GM19455 (cell line): Measurements from ENCODE around the gene INPP4B.
"Not testable (repeated sequence)": the region's sequence is repeated elsewhere in the genome, so short reads cannot be mapped to it uniquely, and the experiment has no call there.

Experiments
- ATAC-seq: cut with Tn5 transposase; IDR thresholded peaks from one replicate; pipeline ENCODE4 v1.9.1; 2021; ENCODE audit not compliant: unreplicated experiment

Gene INPP4B

DNA sequence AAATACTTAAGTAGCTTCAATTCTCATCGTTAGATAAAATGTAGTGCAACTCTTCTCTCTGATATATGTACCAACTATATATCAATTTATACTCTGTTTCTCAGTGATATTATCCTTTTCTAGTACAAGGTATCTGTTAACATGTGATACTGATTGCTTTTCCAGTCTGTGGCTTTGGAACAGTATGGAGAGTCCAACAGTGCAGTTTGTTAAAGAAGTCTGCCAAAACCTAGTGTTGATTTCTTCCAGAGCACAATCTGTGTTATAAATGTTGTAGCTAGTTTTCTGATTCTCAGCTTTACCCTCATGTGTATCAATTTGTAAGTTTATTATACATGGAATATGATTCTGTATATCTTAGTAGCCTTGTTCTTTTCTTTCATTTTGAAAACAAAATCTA, 744.7 kb downstream of the INPP4B start:
- ATAC-seq = no peak

DNA sequence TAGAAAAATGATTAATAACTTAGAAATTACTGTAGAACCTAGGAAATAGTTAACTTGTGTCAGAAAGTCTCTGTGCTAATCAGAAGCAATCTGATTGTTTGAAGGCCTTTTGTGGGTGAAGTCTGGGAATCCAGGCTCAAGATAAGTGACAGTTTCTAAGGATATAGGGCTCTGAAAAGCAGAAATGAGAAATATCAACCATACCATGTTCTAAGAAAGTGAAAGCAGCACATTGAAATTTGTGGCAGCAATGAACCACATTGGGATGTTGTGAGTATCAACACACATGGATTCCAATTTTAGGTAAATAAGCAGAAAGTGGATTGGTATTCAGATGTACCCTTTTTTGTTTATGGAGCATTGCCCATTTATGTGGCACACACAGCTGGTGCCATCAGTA, 745.2 kb downstream of the INPP4B start:
- no peak for ATAC-seq

GRCh38 chr4:142098900-142099545, 747.1 kb downstream of the INPP4B start:
- no peak for ATAC-seq

DNA sequence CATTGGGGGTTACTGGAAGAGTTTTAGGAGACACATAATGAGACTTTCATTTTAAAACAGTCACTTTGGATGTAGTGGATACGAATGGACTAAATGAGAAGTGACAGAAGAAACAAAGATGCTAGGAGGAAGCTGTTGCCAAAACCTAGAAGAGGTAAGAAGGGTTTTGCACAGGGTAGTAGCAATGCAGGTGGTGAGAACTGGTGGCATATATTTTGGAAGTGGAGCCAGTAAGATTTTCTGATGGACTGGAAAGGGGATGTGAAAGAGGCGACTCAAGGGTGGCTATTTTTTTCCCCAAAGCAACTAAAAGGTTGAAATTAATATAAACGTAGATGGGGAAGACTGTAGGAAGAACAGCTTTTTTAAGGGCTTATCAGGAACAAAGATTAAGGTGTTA, 747.7 kb downstream of the INPP4B start:
- no peak for ATAC-seq

DNA sequence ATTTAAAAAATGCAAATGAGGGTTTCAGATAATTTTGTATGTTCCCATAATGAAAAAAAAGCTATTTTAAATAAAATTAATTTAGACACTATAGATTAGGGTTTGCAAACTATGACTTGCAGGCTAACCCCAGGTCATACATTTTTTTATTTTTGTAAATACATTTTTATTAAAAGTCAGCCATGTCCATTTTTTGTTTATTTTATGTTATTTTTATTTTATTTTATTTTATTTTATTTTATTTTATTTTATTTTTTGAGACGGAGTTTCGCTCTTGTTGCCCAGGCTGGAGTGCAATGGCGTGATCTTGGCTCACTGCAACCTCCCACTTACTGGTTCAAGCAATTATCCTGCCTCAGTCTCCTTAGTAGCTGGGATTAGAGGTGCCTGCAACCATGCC, 749.1 kb downstream of the INPP4B start:
- no peak for ATAC-seq

- no peak for ATAC-seq
These were observed 750.1 kb downstream of the INPP4B start for GRCh38 chr4:142095886-142096605.

- no peak for ATAC-seq
These were observed 753.2 kb downstream of the INPP4B start for GRCh38 chr4:142092941-142093340.

GRCh38 chr4:142091691-142092182, 754.4 kb downstream of the INPP4B start:
- ATAC-seq = no peak

DNA sequence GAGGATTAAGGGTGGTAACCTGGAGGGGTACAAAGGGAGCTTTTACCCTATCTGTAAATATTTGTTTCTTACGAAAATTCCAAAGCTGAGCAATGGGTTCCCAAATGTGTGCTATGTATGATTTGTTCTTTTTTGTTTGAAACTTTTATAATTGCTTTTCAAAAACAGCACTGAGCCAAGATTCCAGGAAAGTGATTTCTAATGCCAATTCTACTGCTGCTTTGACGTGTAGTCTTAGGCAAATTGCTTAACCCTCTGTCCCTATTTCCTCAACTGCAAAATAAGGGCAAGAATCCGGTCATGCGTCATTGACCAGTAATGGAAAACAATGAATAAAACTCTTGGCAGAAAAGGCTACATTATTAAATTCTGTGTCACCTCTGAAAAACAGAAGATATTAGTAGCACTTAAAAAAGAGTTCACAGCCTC, 755.0 kb downstream of the INPP4B start:
- ATAC-seq = no peak

DNA sequence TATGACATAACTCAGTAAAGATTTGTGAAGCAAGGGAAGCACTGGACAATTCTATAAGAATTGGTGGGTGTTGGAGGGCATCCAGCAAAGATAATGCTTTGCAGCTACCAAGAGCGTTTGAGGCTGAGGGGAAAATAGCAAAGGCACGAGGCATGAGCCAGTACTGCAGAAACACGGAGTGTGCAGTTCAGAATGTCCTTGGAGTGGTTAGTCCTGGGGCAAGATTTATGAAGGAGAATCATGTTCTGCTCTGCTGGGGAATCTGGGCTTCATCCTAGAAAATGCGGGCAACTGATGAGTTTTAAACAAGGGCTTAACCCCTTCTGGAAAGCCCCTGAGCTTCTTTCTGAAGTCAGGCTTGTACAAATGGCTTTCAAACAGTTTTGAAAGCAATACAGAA, 757.2 kb downstream of the INPP4B start:
- ATAC-seq = no peak

- ATAC-seq = no peak
These were observed 760.4 kb downstream of the INPP4B start for GRCh38 chr4:142085513-142086292.

GRCh38 chr4:142083264-142083663, 762.8 kb downstream of the INPP4B start:
- ATAC-seq = no peak

- no peak for ATAC-seq
These were observed 765.1 kb downstream of the INPP4B start for GRCh38 chr4:142081025-142081424.

- no peak for ATAC-seq
These were observed 766.1 kb downstream of the INPP4B start for GRCh38 chr4:142079959-142080358.

DNA sequence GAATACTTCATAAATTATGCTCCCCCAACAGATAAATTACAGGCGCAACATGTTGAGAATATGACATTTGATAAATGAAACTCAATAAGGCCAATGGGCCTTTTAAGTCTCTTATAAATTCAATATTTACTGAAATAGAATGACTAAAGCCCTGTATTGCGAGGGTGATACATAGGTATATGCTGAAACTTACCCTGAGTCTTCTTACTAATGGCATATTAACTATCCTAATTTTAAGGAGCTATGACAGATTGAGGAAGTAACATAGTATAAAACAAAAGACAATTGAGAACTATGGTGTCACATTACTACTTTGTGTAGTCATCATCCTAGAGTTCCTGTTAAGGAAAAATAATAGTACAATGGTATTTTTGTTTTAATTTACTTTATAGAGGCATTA, 769.1 kb downstream of the INPP4B start:
- ATAC-seq = no peak

DNA sequence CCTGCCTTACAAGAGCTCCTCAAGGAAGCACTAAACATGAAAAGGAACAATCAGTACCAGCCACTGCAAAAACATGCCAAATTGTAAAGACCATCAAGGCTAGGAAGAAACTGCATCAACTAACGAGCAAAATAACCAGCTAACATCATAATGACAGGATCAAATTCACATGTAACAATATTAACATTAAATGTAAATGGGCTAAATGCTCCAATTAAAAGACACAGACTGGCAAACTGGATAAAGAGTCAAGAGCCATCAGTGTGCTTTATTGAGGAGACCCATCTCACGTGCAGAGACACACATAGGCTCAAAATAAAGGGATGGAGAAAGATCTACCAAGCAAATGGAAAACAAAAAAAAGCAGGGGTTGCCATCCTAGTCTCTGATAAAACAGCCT, 777.8 kb downstream of the INPP4B start:
- ATAC-seq = not testable (repeated sequence)

- ATAC-seq = not testable (repeated sequence)
These were observed 779.5 kb downstream of the INPP4B start for GRCh38 chr4:142066562-142066961.

DNA sequence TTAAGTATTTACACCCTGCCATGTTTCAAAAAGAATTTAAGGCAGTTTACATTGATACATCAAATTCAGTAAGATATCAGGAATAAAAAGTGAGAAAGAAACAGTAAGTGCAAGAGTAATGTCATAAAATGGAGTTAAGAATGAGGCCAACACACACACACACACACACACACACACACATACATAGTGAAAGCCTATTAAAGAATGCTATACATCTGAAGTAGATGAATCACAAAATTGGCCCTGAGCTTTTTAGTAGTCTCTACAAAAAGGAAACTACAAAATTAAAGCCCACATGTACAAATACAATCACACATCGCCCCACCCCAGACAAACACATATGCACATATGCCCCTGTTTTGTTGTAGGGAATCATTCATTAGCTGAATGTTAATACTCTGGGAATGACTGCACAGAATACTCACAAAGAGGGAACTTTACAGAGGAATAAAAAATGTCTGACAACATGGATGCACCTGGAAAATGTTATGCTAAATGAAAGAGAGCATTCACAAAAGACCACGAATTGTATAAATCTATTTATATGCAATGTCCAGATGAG, 780.9 kb downstream of the INPP4B start:
- ATAC-seq = no peak

DNA sequence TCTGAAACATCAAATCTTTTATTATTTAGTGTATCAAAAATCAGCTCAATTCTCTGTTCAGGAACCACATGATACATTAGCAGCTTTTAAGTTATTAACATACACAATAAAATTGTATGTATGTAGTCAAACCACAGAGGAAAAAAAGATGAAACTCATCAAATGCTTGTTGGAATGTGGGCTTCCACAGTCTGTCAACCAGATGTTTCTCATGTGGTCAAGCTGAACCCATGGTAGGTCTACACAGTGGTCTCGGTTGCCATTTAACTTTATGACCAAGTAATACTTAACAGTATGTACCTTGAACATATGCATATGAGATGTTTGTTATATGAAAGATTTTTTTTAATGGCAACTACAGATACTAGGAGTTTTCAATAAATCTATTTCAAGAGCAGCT, 781.9 kb downstream of the INPP4B start:
- no peak for ATAC-seq

DNA sequence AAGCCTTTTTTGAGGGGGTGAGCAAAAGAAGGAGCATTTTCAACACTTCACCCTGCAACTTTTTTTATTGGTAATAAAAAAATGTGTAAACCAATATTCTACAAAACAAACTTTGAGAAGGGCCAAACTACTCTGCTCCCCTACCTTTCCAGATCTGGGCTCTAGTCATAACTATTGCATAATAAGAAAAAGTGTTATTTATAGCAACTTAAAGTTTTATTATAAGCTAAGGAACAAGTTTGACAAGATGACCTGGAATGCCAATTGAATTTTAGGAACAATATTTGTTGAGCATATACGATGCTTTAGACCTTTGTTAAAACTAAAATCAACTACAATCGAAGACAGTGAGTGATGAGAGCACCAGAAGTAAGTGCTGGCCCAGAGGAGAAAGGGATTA, 800.1 kb downstream of the INPP4B start:
- no peak for ATAC-seq

DNA sequence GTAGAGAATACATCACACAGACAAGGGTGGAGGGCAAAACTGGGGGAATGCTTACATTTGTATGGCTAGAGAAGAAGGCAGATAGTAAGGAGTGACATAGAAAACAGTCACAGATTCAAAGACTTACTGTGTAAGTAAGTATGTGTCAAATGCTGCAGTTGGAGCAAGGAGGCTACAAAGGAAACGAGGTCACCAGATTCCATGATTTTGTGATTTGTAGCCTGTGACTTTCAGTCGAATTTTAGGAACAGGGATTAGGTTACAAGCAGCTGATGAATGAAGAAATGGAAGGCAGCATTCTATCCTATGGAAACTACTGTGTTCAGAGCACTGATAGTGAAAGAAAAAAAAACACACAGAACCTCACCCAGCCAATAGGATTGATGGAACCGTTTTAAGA, 801.8 kb downstream of the INPP4B start:
- no peak for ATAC-seq
